Endothelial cell of umbilical vein (primary cell): ENCODE results near the gene COQ9.

Experiments used
- CTCF ChIP-seq, 2 donors: IDR thresholded peaks; 1 replicate in 1 of 2; 2 replicates in 1 of 2; pipeline ENCODE4 v1.5.1; 2011; ENCODE audit warnings: low read length in 2 of 2, mild to moderate bottlenecking in 2 of 2, moderate library complexity in 2 of 2, control low read depth in 1 of 2, inconsistent platforms in 1 of 2, low read depth in 1 of 2; ENCODE audit not compliant: insufficient read depth in 1 of 2; ENCODE audit errors: extremely low read depth in 1 of 2
- EZH2 ChIP-seq: IDR thresholded peaks from 2 replicates; pipeline ENCODE4 v1.6.1; 2012; ENCODE audit warnings: borderline replicate concordance, low read depth, mild to moderate bottlenecking, moderate library complexity, low read length, inconsistent platforms; ENCODE audit not compliant: severe bottlenecking
- MAX ChIP-seq: IDR thresholded peaks from 2 replicates; pipeline ENCODE4 v1.6.1; 2011; ENCODE audit not compliant: insufficient read depth, insufficient read length
- POLR2AphosphoS5 ChIP-seq: IDR thresholded peaks from 2 replicates; pipeline ENCODE4 v1.6.1; 2012; ENCODE audit warnings: low read depth, mild to moderate bottlenecking, control low read depth, low read length, moderate library complexity; ENCODE audit not compliant: insufficient read depth

- TF ChIP-seq POLR2AphosphoS5 (no peak), CTCF (IDR thresholded peaks at IDR 0.05; ENCODE audit: extremely low read depth in 1 of 2, insufficient read depth in 1 of 2, low read depth in 1 of 2, low read length in 2 of 2) (no peak), MAX (no peak), EZH2 (no peak)
These were observed 38.0 kb downstream of the COQ9 start for GRCh38 chr16:57485091-57485915.
